NCI-H524 (cell line): ENCODE data around the gene HOXA13.
A peak's percentile ranks its signal among the peaks of the same experiment; 100 is the strongest.

Experiments used
- DNase-seq, 2 experiments: peaks; one replicate each; lab custom pipeline; 2025; lab: John Stamatoyannopoulos, UW

The HOXA13 gene

DNA sequence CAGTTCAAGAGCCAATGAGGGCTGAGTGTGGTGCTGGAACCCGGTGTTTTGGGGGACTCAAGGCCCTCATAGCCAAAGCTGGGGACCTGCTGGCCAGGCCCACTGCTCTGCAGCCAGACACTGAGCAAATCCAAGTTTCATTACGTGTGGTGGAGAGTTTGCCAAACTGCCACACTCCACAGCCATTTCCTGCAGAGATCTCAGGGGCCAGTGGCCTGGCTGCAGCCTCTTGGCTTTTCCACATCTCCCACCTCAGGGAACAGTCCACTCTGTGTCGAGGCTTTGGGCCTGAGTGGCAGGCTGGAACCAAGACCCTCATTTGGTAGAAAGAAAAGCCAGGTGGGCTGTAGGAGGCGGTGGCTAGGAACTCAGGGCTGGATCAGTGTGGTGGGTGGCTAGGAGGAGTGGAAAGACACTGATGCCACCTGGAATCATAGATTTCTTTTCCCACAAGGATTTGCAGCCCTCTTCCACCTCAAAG lies 18.1 kb downstream of the HOXA13 start:
- no peak for DNase-seq

DNA sequence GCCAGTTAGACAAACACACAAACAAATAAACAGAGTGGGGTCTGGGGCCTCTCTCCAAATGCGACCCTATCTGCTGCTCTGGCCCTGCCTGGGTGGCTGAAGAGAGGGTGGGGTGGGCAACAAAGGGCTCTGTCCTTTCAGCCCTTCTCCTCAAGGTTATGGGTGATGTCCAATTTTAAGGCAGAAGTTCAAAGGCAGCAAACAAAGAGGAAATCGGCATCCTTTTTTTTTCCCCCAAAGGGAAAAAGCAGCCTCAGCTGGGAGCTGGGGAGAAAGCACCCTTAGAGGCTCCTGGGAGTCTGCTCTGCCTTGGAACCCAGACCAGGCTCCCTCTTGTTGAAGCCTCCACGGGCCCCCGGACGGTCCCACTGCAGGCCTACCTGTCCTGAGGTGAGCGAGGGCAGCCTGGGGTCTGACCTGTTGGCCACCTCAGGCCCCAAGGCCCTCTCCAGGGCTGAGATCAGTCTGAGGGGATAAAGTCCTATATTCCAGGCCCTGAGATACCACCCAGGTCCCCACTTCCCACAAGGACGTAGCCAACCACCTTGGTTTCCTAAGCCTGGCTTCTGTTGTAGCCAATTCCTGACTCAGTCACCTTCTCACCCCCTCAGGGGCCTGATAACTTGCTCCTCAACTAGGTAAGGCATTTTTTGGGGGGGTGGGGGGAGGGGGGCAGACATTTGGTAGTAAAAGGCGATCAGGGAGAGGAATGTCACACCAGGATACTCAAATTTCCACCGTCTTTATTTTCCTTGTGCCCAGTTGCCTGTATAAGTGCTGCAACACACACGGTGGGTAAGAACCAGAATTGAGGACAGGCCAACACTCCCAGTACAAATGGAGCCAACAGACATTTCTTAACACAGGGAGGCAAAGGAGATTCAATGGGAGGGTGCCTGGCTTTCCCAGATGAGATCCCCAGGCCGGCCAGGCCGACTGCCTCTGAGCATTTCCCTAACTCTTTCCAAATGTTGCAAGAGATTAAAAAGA lies 19.2 kb downstream of the HOXA13 start:
- no peak for DNase-seq

DNA sequence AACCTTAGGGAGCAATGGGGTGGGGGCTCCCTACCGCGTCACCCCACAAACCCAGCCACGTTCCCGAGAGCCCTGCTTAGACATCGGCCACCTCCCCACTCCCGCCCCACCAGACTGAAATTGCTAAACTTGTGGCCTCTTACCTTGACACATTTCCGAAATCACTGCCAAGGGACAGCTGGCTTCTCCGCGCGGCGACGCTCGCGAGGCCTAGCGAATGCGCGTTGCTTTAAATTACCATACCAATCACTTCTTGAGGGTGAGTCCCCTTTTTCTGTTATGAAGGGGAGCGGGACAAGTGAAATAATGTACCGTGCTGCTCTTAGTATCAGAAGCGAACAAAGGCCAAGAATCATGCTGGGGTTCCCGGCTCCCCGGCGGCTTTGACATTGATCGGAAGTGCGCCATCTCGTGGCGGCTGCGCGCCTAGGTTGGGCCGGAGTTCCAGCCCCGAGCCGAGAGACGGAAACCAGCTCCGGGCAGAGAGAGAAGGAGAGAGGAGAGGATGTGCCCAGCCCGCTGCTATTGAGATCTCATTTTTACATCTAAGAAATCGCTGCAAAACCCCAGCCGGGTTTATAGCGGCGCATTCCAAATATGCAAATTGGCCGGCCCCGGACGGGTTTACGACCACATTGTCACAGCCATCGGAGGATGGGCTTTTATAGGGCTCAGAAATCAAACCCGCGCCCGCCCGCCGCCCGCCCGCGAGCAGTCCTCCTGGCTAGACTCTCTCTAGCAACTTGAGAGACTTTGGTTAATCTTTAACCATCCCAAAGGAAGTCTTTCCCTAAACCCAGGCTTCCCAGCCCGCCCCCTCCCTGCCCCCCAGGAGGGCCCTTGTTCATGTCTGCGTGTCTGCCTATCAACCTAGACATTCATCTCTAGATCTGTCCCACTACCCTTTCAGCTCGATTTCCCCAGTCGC lies 20.1 kb downstream of the HOXA13 start:
- peak; percentile 34 to 60 for DNase-seq

DNA sequence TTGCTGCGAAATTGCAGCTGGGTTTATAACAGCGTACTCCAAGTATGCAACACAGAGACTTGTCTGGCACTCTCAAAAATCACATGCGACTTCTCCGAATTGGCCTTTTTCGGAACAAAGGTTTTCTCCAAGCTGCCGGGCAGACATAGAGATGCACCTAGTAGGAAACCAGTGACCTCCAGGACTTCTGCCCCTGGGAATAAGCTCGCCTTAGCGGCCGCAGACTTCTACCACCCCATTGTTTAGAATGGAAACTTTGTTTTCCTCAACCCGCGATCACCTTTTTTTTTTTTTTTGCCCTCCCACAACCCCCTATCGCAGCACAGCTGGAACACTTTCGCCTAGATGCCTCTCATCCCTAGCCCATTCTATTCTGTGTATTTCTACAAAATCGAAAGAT lies 20.9 kb downstream of the HOXA13 start:
- DNase-seq, result no peak

DNA sequence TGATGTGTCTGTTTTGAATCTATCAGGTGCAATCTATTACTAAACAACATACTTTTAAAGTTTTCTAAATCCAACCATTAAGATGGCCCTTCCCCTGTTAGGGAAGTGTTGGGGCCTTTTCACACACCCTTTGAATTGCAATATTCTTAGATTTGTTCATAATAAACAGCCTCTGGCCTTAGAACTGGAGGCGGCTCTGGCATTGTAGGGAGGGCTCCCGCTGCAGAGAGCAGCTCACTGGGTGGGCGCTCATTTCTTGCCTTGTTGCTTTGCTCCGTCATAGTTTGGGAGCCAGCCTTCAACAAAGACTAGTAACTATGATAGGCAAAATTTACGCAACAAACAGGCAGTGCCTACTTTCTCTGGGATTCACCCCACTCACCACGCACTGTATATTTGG lies 21.5 kb downstream of the HOXA13 start:
- no peak for DNase-seq

DNA sequence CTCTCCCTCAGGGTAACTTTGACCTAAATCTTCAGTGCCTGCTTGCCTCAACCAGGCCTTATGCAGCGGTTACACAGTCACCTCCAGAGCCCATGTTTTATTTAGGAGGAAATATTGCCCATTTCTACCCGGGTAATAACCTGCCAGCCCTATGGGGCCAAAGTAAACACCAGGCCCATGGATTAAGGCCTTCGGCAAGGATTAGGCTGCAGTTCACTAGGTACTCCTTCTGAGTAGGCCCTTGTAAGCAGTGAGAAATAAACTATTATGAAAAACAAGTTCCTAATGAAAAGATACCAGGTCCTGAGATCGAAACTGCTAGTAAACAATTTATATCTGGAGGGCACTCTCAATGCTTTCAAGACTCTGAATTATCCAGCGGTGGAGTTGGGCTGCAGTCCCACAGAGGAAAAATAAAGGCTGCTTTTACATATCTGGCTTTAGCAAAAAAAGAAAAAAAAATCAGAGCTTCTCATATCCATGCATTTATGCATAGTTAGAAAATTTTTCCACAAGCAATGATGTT lies 22.0 kb downstream of the HOXA13 start:
- peak in 1 of 2 experiments; percentile 20 for DNase-seq

DNA sequence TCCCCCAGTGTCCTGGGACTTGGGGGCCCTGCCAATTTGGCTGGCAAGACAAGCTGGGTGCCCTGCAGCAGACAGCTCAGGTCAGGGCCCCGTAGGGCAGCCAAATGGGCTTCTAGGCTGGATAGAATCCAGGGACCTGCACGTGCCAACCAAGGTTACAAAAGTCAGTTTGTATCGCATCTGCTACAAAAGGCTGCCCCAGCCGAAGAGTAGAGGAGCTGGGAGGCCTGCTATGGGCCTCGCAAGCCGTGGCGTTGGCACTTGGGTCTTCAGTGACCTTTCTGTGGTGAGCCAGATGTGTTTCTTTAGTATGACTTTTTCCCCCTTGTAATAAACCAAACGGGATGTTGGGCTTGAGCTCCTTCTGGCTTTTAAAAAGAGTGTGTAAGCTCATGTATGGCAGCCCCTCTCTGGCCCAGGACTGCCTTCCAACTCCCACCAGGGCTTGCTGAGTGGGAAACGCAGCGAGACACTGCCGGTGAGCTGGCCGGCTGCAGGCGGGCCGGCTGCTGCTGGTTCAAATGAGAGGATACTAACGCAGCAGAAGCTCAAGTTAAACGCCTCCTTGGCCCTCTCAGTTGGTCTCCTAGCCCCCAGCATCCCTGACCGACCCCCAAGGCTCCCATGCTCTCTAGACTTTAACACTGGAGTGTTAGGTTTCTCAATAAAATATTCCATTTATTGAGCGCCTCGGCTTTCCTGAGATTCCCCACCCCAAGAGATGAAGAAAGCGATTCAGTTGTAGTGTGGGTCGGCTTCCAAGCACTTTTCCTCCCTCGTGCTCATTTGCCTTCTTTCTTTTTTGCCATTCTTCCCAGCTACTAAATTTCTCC lies 22.7 kb downstream of the HOXA13 start:
- no peak for DNase-seq

DNA sequence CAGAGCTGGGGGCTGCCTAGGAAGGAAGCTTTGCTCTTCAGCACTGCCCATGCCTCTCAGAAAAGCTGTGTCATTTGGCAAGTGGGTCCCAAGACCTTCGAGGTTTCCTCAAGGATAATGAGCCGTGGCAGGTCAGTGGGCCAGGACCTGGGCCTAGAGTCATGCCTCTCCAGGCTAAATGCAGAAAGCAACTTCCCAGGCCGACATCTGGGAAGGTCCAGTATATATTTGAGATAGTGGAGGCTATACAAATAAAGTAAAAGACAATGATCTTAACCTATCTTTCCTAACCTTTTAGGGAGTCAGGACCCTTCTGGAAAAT lies 23.4 kb downstream of the HOXA13 start:
- no peak for DNase-seq

DNA sequence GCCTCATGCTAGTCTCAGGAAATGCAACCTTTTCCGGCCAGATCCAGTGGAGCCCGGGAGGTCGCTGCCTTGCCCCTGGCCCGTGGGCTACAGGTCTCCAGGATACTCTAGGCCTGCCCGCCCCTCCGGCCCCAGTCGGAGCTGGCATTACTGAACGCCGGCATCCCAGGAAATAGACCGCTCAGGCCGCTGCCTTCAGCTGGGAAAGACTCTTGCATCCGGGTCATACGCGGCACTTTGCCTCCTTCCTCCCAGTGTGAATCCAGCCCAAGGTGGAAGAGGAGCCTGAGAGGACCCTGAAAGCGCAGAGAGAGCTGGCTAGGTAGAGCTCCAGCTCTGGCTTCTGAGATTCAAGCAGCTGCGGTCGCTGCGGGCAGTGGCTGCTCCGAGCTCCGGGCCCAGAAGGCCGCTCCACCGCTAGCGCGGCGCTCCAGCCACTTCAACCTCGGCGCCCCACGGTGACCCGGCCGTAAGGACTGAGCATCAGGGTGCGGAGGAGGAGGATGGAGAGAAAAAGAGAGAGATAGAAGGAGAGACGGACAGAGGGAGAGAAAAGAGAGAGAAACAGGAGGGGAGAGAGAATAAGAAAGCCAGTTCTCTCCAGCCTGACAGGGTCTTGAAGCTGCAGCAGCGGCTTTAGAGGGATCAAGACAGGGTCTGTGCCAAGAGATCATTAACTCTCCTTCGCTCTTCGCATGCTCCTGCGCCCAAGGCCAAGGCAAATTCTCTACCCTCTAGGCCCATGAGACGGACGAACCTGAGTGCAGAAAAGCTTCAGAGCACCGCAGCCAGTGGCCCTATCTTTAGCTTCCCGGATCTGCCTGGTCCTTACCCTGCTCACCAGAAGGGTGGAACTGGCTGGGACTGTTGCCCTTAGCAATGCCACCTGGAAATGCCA lies 24.0 kb downstream of the HOXA13 start:
- no peak for DNase-seq

DNA sequence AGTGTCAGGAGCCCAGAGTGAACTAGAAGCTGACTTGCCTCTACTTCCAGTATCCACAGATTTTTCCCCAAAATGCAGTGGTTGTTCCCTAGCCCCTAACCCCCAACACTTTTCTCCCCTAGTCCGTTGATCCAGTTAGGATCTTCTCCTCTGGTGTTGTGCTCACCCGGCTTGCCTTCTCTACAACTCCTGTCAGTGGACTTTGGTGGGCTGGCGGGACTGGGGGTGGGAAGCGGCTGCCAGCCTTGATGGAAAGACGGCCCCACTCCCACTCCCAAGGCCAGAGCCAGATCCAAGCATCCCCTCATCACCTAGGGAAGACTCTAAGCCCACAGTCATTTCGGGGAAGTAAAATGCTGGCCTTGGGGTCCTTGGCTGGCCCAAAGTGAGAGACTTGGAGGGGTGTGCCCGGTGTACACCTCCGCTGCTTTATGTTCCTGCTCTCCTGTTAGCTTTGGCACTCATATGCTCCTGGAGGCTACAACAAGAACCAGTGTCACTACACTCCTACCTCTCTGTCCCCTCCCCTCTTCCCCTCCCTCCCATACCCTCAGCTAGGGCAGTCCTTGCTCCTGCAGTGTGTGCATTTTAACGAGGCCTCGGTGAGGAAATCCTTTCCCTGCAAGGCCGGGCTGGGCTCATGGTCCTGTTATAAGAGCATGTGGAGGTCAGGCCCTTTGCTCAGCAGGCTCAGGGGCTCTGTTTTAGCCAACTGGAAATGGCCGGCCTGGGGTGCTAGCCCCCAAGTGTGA lies 24.8 kb downstream of the HOXA13 start:
- DNase-seq, result no peak

DNA sequence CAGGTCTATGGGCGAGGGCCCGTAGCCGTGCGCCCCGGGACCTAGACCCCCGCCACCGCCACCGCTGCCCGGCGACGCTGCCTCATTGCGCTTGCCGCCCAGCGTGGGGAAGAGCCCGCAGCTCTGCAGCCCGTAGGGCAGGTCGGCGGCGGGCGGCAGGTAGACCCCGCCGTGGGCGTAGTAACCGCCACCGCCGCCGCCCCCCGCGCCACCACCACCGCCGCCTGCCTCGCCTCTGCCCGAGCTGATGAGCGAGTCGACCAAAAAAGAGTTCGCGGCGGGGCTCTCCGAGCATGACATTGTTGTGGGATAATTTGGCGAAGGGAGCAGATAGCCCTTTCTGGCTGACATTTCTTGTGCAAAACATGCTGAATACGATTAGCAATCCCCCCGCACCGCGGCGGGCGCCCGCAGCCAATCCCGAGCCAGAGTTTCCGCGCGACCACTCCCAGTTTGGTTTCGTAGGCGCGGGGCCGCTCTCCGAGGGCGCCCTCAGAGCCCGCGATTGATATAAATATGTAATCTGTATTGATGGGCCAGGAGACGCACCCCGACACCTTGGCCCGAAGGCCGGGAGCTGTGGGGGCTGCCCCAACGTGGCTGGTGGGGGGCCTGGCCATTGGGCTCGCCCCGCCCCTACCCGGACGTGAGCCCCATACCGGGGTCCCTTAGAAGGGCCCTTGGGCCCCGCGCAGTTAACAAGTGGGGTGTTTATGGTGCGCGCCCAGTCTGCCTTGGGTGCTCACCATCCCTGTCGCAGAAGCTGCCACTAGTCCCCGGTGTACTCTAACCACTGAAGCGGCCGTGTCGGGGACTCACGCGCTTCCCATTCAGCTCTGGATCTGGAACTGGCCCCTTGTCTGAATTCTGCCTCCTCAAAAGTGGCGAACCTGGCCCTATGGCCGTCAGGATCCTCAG lies 25.7 kb downstream of the HOXA13 start, which contains the start of gene HOXA10:
Gene HOXA10, minus strand, starts transcription at position 365 of the 918 bp plus-strand sequence. Its CDS starts 14 bp downstream, at position 351.
- DNase-seq, result peak; percentile 20 to 49

DNA sequence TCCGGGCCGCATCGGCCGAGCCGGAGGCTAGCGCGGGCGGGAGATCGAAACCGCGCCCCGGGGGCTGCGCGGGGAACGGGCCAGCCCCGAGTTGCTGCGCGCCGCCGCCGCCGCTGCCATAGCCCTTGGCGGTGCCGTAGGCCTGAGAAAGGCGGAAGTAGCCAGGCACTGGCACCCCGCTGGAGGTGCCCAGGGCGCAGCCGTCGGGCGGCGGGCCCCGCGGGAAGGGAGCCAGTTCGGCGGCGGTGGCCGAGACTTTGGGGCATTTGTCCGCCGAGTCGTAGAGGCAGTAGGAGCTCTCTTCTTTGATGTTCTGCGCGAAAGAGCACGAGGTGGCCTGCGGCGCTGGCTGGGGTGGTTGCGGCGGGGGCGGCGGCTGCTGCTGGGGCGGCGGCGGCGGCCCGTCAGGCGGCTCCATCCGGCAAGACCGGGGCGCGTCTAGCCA lies 26.4 kb downstream of the HOXA13 start:
- peak in 1 of 2 experiments; percentile 34 for DNase-seq

DNA sequence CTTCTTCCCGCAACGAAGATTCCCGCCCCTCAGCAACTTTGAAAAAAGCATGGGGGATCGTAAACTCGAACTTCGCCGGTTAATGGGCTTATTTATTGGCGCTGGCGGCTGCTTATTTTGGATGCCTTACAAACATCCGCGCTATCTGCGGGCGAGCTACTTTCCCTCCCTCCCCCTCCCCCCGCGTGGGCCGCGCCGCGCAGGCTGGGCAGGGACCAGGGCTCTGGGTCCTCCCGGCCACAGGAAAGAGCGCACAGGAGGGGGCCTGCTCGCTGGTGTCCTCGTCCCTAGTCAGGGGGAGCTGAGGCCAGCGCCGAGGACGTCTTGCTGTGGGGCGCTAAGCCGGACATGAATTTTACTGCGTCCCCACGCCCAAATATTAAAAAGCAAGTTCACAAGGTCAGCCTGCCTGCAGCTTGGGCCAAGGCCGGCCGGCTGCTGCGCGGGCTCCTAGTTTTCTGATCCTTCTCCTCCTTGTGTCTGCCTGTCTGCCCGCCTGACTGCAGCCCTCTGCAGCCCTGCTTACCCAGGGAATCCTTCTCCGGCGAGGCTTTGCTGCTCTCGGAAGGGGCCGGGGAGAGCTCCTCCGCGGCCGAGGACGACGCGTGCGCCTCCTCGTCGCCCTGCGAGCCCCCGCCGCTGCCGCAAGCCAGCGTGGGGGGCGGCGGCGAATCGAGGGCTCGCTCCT lies 26.9 kb downstream of the HOXA13 start:
- peak; percentile 30 to 50 for DNase-seq

DNA sequence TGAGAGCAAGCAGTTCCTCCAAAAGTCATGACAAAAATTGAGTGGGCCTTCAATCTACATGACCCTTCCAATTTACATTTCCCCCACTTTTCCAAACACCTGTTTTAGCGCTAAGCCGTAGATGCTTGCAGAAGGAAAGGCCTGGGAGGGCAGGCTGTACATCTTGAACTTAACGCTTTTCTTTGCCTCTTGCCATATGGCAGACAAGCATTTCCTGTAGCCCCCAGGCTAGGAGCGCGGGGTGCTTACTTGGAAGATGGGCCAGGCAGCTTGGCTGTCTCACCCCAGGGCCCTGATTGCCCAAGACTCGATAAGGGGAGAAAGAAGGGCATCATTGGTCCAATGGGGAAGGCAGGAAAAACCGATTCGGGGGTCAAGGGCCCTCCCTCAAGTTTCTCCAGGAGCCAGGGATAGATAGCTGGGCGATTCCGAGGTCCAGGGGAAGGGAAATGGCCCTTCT lies 27.5 kb downstream of the HOXA13 start:
- DNase-seq, result peak; percentile 46 to 71

DNA sequence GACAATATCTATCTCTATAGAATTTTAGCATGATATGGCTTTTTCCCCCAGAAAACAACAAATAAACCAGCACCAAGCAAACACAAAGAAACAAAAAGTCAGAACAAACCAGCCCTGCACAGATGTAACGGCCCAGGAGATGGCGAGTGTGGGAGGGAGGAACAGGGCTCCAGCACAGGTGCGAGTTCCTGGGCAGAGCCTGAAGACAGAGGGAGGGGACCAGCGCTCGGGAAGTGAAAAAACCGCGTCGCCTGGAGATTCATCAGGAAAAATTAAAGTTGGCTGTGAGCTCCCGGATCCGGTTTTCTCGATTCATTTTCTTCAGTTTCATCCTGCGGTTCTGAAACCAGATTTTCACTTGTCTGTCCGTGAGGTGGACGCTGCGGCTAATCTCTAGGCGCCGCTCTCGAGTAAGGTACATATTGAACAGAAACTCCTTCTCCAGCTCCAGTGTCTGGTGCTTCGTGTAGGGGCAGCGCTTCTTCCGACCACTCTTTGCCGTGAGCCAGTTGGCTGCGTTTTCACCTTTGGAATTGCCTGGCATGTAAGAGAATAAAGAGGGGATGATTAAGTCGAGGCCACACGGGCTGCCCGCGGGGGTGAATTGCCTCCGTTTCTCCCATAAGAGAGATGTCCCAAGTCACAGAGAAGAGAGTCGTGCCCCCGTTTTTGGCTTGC lies 28.1 kb downstream of the HOXA13 start:
- DNase-seq, result peak in 1 of 2 experiments; percentile 54

DNA sequence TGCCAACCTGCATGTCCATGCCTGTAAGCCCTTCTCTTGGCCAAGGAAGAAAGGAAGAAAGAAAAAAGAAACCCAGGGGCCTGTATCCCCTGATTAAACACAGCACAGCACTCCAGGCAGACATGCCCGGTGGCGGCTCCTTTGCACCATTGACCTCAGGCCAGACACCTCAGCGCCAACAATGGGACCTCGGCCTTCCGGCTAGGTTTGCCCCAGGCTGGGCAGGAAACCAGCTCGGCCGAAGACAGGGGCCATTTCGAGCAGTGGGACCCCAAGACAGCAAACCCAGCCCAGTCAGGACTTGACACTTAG lies 28.6 kb downstream of the HOXA13 start:
- DNase-seq, result no peak
